Activated T-cell treated with anti-CD3 and anti-CD28 coated beads, Interleukin-2, amount 50 U/mL, for 24 hours (primary cell): Measurements from ENCODE around the gene GTPBP6.
"Not testable (repeated sequence)": the region's sequence is repeated elsewhere in the genome, so short reads cannot be mapped to it uniquely, and the experiment has no call there.

Experiments
- DNase-seq: peaks from one replicate; pipeline ENCODE4 v3.0.0-alpha.2; 2020
- H3K27ac Mint-ChIP-seq: 2 replicates; pipeline ENCODE4 v1.8.0; 2020; ENCODE audit warnings: mild to moderate bottlenecking, mixed read lengths
- H3K27me3 Mint-ChIP-seq: 2 replicates; pipeline ENCODE4 v1.8.0; 2020; ENCODE audit warnings: mixed read lengths
- H3K36me3 Mint-ChIP-seq: 2 replicates; pipeline ENCODE4 v1.8.0; 2020; ENCODE audit warnings: low read depth, mixed read lengths
- H3K4me1 Mint-ChIP-seq: 2 replicates; pipeline ENCODE4 v1.8.0; 2020; ENCODE audit warnings: low read depth, mixed read lengths
- H3K4me3 Mint-ChIP-seq: 2 replicates; pipeline ENCODE4 v1.8.0; 2020; ENCODE audit warnings: mild to moderate bottlenecking, moderate library complexity, mixed read lengths
- H3K9me3 Mint-ChIP-seq: 2 replicates; pipeline ENCODE4 v1.8.0; 2020; ENCODE audit warnings: mixed read lengths

Gene GTPBP6

DNA sequence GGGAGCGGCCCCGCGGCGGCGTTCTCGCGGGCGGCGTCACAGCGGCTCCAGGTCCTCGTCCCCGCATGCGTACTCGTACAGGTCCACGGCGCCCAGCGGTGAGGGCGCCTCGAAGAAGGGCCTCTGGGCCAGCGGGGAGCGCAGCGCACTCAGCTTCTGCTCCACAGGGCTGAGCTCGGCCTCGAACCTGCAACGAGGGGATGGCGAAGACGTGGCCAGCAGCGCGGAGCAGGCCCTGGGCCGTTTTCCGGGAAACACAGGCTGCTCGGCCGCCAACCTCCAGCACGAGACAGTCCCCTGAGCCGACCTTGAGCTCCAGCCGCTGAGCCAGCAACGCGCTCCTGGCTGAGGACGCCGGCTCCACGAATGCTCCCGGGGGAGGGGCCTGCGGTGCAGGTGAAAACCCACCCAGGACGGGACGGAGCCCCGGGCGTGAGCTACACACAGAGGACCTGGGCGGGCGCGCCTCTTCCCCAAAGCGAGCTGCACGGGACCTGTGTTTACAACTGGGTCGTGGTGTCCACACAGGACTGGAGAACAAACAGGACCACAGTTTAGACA is 15.8 kb upstream of the GTPBP6 start:
- Mint-ChIP-seq H3K27me3 (peaks cover 8% of the 10 kb centered on the region), H3K27ac (no peak overlapping the region), H3K9me3 (no peaks in the 10 kb centered on the region), H3K4me3 (no peak overlapping the region), H3K4me1 (peaks cover 2% of the 10 kb centered on the region), H3K36me3 (peaks cover 36% of the 10 kb centered on the region)
- DNase-seq, result no peak

DNA sequence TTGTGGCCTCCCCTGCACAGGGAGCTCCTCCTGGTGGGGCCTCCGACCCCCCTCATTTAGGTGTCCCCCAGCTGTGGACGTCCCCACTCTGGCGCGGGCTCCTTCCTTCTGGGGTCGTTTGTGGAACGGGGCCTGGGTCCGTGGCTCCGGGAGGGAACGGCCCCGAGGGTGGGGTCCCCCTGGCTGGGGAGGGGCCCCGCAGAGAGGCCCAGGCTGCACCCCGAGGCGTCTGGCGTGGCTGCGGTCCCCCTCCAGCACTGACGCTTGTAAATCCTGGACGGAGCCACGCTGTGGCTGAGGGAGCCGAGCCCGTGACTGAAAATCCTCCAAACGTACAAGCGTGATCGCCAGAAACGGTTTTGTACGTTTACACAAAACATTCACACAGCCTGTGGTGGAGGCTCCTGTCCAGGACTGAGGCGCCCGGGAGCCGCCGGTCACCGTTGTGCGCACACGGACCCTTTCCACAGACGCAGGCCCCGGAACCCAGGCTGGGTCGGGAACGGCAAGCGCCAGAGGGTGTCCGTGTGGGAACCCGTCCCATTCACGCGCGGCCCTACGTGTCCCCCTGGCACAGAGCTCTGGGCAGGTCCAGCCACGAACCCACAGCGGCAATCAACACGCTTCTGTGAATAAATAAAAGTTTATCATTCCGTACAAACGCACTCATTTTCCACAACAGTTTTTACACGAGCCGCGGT is 15.2 kb upstream of the GTPBP6 start:
- peaks cover 34% of the 10 kb centered on the region for H3K36me3 Mint-ChIP-seq
- H3K9me3 Mint-ChIP-seq, result no peaks in the 10 kb centered on the region
- H3K27ac Mint-ChIP-seq, result no peak overlapping the region
- DNase-seq, result no peak
- H3K27me3 Mint-ChIP-seq, result peaks cover 8% of the 10 kb centered on the region
- no peak overlapping the region for H3K4me3 Mint-ChIP-seq
- peaks cover 2% of the 10 kb centered on the region for H3K4me1 Mint-ChIP-seq

DNA sequence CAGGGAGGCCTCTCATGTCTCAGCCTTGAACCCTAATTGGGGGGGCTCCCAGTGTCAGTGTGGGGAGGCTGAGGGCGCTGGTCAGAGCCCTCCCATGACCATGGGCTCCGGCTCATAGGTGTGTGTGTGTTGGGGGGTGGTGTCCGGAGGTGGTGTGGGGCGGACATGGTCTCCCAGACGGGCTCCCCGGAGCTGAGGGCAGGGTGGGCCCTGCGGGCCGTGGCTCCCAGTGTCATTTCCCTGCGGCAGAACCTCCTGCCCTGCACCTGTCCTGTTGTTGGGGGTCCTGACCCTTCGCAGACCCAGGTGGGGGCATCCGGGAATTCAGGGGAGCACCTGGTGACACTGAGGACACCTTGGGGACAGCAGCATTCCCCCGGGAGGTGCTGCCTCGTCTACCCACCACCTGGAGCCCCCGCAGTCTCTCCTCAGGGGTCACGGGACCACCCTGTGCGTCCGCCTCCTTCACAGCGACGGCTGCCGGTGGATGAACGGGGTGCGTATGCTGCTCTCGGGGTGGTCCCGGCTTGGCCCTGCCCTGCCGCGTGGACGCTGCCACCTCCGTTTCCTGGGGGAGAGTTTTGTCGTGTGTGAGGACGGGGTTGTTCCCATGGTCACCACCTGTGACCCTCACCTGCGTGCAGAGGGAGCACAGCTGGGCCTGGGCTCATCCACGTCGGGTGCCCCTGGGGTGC is 14.5 kb upstream of the GTPBP6 start:
- H3K4me3 Mint-ChIP-seq, result no peak overlapping the region
- no peaks in the 10 kb centered on the region for H3K9me3 Mint-ChIP-seq
- H3K27me3 Mint-ChIP-seq, result peaks cover 8% of the 10 kb centered on the region
- H3K27ac Mint-ChIP-seq, result no peak overlapping the region
- peaks cover 2% of the 10 kb centered on the region for H3K4me1 Mint-ChIP-seq
- peaks cover 28% of the 10 kb centered on the region for H3K36me3 Mint-ChIP-seq
- no peak for DNase-seq

DNA sequence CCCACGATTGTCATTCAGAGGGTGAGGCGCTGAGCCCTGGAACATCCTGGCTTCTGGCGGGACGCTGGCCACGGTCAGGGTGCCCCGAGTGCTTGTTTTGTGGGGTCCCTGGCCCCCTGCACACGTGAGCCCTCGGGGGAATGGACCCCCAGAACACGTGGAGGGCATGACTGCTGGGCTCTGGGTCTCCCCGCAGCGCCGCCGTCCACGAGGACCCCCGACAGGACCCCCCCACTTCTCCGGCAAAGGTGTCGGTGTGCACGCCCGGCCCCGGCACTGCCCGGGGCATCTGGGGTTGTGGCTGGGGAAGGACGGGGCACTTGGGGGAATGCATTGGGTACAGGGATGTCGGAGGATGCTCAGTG is 13.9 kb upstream of the GTPBP6 start:
- Mint-ChIP-seq H3K4me1 (peaks cover 2% of the 10 kb centered on the region), H3K9me3 (no peaks in the 10 kb centered on the region), H3K36me3 (peaks cover 22% of the 10 kb centered on the region), H3K27me3 (peaks cover 8% of the 10 kb centered on the region), H3K4me3 (no peak overlapping the region), H3K27ac (no peak overlapping the region)
- DNase-seq, result no peak

DNA sequence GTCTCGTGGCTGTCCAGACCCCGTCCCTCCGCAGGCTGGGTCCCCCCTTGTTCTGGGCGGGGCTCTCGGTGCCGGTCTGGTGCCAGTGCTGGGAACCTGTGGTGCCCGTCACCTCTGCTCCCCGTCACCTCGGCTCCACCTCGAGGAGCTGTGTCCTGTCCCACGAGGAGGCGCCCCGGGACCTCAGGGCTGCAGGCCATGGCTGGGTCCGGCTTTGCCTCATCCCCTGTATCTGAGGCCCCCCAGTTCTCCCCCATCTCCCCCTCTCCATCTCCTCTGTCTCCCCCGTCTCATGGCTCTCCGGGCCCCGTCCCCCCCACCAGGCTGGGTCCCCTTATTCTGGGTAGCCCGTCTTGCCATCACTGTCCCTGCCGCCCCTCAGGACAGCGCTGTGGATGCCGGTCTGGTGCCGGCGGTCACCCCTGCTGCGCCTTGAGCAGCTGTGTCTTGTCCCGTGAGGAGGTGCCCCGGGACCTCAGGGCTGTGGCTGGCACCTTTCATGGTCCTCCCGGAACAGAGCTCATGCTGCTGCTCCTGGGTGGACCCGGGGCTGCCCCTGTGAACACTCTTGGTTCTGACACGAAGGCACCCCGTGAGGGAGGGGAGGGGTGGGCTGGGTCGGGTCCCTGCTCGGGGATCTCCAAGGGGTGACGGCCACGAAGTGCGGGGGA is 13.4 kb upstream of the GTPBP6 start:
- Mint-ChIP-seq H3K27ac (no peak overlapping the region), H3K27me3 (peaks cover 8% of the 10 kb centered on the region), H3K4me3 (peak overlapping the region; percentile 35), H3K9me3 (no peaks in the 10 kb centered on the region), H3K4me1 (peaks cover 2% of the 10 kb centered on the region), H3K36me3 (peaks cover 18% of the 10 kb centered on the region)
- no peak for DNase-seq

DNA sequence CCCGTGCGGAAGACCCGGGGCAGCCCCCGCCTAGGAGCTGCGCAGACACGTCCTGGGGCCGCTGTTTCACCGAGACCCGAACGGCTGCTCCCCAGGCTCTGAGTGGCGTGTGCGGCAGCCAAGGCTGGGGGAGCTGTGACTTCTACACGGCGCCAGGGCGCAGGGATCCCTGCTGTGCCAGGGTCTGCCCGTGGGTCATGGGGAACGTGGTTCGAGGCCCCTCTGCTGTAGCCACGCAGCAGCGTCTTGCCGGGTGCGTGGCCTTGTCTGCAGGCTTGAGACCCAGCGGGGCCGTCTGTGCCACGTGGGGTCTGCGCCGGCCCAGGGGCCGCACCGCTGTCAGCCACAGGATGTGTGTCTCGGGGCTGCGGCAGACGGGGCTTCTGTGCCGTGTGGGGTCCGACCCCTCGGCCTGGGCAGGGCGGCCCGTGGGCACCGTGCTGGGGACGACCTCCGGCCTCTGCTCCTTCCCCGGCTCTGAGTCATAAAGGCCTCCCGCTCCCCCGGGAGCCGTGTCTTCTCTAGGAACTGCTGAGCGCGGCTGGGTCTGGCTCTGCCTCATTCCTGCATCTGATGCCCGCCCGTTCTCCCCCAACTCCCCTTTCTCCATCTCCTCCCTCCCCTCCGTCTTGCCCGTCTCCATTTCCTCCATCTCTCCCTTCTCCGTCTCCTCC is 12.7 kb upstream of the GTPBP6 start:
- H3K4me3 Mint-ChIP-seq, result peak overlapping the region; percentile 35
- peaks cover 8% of the 10 kb centered on the region for H3K27me3 Mint-ChIP-seq
- DNase-seq, result peak; percentile 56
- H3K27ac Mint-ChIP-seq, result no peak overlapping the region
- H3K9me3 Mint-ChIP-seq, result no peaks in the 10 kb centered on the region
- H3K36me3 Mint-ChIP-seq, result peaks cover 12% of the 10 kb centered on the region
- peaks cover 2% of the 10 kb centered on the region for H3K4me1 Mint-ChIP-seq

DNA sequence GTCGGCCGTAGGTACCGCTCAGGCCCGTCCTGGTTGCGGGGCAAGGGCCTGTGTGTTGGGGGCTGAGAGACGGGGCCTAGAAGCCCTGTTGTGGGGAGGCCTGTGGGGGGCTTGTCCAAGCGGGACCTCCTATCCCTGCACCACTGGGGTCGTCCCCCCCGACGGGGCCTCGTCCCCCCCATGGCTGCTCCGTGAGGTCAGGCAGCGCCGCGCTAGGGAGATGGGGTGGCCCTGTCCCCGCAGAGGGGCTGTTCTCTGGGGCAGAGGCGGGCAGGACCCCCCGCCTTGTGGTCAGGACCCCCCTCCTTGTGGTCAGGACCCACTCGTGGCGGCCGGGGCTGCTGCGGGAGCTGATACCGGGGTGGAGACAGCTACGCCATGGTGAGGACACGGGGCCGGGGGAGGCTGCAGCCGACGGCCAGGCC is 12.1 kb upstream of the GTPBP6 start:
- no peak overlapping the region for H3K27ac Mint-ChIP-seq
- H3K4me1 Mint-ChIP-seq, result peaks cover 2% of the 10 kb centered on the region
- DNase-seq, result no peak
- no peak overlapping the region for H3K4me3 Mint-ChIP-seq
- H3K27me3 Mint-ChIP-seq, result peaks cover 8% of the 10 kb centered on the region
- H3K9me3 Mint-ChIP-seq, result no peaks in the 10 kb centered on the region
- H3K36me3 Mint-ChIP-seq, result peaks cover 8% of the 10 kb centered on the region

DNA sequence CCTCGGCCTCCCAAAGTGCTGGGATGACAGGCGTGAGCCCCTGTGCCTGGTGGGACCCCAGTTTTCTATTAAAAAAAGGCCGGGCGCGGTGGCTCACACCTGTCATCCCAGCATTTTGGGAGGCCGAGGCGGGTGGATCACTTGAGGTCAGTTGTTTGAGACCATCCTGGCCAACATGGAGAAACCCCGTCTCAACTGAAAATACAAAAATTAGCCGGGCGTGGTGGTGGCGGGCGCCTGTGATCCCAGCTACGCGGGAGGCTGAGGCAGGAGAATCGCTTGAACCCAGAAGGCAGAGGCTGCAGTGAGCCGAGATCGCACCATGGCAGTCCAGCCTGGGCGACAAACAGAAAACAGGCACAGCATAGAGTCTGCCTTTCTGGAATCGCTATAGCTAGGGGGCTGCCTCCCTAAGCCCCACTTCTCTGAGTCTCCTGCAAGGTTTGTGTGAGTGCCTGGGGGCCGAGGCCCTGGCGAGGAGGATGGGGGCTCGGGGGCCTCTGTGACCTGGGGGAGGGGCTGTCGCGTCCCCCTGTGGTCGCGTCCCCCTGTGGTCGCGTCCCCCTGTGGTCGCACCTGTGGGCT is 11.6 kb upstream of the GTPBP6 start:
- H3K36me3 Mint-ChIP-seq, result not testable (repeated sequence)

DNA sequence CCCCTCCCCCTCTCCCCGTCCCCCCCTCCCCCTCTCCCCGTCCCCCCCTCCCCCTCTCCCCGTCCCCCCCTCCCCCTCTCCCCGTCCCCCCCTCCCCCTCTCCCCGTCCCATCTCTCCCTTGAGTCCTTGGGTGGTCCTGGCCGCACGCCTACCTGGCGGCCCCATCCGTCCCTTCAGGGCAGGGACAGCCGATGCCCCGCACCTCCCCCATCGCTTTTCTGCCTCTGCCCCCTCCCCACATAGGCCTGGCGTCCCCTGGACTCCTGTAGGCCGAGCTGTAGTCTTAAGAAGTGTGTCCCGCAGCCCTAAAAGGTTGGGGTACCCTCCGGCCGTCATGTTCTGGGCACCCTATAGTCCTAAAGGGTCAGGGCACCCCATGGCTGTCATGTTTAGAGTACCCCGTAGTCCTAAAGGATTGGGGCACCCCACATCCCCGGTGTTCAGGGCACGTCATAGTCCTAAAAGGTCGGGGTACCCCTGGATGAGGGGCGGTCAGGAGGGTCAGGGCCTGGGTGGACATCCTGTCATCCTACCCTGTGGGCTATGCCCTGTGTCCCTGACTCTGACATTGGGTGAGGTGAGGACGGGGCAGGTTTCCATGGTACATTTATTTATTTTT is 10.8 kb upstream of the GTPBP6 start:
- DNase-seq, result no peak
- Mint-ChIP-seq H3K9me3 (no peaks in the 10 kb centered on the region), H3K4me3 (no peak overlapping the region), H3K27ac (no peak overlapping the region), H3K27me3 (peaks cover 8% of the 10 kb centered on the region), H3K4me1 (peaks cover 2% of the 10 kb centered on the region), H3K36me3 (peaks cover 4% of the 10 kb centered on the region)

More for the DNA sequence above, 11.6 kb upstream of the GTPBP6 start:
- not testable (repeated sequence) for H3K4me1 Mint-ChIP-seq, H3K27me3 Mint-ChIP-seq, DNase-seq, H3K4me3 Mint-ChIP-seq, H3K9me3 Mint-ChIP-seq, H3K27ac Mint-ChIP-seq

DNA sequence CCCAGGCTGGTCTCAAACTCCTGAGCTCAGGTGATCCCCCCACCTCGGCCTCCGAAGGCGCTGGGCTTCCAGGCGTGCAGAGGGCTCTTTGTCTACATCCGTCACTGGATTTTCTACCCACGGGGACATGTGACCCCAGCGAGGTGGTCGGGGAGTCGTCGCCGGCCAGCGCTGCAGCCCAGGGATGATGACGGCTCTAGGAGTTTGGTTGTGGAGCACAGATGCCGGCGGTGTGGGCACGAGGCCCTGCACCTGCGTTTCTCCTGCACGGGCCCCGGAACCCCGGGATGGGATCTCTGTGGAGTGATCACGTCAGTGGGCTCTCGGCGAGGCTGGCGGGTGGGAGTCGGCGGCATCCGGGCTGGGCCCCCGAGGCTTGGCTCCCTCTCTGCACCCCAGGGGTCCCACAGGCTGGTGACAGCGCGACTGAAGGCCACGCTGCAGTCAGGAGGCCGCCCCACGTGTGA is 9.1 kb upstream of the GTPBP6 start:
- Mint-ChIP-seq H3K4me1 (peaks cover 7% of the 10 kb centered on the region), H3K4me3 (no peak overlapping the region), H3K9me3 (no peaks in the 10 kb centered on the region), H3K27me3 (peaks cover 8% of the 10 kb centered on the region), H3K27ac (no peak overlapping the region), H3K36me3 (peaks cover under 1% of the 10 kb centered on the region)
- DNase-seq, result no peak

DNA sequence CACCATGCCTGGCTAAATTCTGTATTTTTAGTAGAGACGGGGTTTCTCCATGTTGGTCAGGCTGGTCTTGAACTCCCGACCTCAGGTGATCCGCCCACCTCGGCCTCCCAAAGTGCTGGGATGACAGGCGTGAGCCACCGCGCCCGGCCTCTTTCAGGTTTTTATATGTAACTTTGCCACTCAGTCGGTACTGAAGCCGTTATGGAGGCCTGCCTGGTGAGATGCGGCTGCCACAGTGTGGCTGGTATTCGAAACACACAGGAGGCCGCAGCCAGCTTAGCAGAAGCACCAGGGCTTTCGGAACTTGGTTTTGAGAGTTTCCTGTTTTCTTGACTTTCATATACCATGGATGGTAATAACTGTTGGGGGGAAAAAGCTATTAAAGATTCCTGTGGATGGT is 6.1 kb upstream of the GTPBP6 start:
- not testable (repeated sequence) for H3K27ac Mint-ChIP-seq, H3K36me3 Mint-ChIP-seq, H3K27me3 Mint-ChIP-seq, DNase-seq, H3K4me3 Mint-ChIP-seq, H3K9me3 Mint-ChIP-seq
- H3K4me1 Mint-ChIP-seq, result peaks cover 11% of the 10 kb centered on the region

DNA sequence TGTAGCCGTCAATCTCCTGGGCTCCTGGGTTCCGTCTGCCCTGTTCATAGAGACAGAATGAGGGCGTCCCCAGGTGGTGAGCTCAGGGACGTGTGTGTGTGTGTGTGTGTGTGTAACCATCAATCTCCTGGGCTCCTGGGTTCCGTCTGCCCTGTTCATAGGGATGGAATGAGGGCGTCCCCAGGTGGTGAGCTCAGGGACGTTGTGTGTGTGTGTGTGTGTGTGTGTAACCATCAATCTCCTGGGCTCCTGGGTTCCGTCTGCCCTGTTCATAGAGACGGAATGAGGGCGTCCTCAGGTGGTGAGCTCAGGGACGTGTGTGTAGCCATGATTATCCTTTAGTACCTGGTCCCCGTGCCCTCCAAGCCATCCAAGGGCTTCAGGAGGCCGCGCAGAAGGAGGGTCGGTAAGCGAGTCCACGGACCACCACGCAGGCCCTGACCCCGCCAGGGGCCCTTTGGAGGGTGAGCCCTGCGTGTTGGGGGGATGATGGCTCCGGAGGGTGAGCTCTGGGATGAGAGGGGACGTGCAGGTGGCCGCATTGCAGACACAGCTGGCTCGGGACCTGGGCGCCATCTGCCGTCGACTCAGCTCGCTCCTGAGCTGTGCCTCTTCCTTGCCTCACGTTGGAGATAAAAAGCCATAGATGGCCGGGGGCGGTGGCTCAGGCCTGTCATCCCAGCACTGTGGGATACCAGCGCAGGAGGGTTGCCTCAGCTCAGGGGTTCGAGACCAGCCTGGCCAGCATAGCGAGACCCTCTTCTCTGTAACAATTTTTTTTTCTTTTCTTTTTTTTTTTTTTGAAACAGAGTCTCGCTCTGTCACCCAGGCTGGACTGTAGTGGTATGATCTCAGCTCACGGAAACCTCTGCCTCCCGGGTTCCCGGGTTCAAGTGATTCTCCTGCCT is 5.4 kb upstream of the GTPBP6 start:
- no peak for DNase-seq
- Mint-ChIP-seq H3K27ac (no peak overlapping the region), H3K4me3 (no peak overlapping the region)

More for the DNA sequence above, 5.4 kb upstream of the GTPBP6 start:
- no peaks in the 10 kb centered on the region for H3K27me3 Mint-ChIP-seq
- peaks cover 11% of the 10 kb centered on the region for H3K4me1 Mint-ChIP-seq
- H3K36me3 Mint-ChIP-seq, result peaks cover 2% of the 10 kb centered on the region
- H3K9me3 Mint-ChIP-seq, result no peaks in the 10 kb centered on the region
